Midbrain (tissue), 1 donor: Measurements from ENCODE around the gene CHMP4B.
"Not testable (repeated sequence)": the region's sequence is repeated elsewhere in the genome, so short reads cannot be mapped to it uniquely, and the experiment has no call there.

Experiments
- DNase-seq: peaks from one replicate; lab custom pipeline; 2025; lab: John Stamatoyannopoulos, UW

The CHMP4B gene

GRCh38 chr20:33789858-33790182 is 21.3 kb upstream of the CHMP4B start:
- no peak for DNase-seq

- DNase-seq, result no peak
These were observed 20.6 kb upstream of the CHMP4B start for GRCh38 chr20:33790566-33790965.

GRCh38 chr20:33791021-33791420 is 20.1 kb upstream of the CHMP4B start:
- no peak for DNase-seq

GRCh38 chr20:33791540-33791939 is 19.6 kb upstream of the CHMP4B start:
- no peak for DNase-seq

GRCh38 chr20:33791959-33792597 is 19.1 kb upstream of the CHMP4B start:
- DNase-seq, result no peak

- not testable (repeated sequence) for DNase-seq
These were observed 18.6 kb upstream of the CHMP4B start for GRCh38 chr20:33792598-33792989.

GRCh38 chr20:33793011-33793931 is 17.9 kb upstream of the CHMP4B start:
- no peak for DNase-seq

GRCh38 chr20:33796263-33796906 is 14.8 kb upstream of the CHMP4B start:
- no peak for DNase-seq

GRCh38 chr20:33796907-33797544 is 14.1 kb upstream of the CHMP4B start:
- DNase-seq, result no peak

GRCh38 chr20:33798444-33798843 is 12.7 kb upstream of the CHMP4B start:
- no peak for DNase-seq

GRCh38 chr20:33803921-33804337 is 7.2 kb upstream of the CHMP4B start:
- no peak for DNase-seq

GRCh38 chr20:33808388-33808787 is 2.8 kb upstream of the CHMP4B start:
- no peak for DNase-seq

GRCh38 chr20:33810259-33810658 is 889 bp upstream of the CHMP4B start:
- DNase-seq, result no peak

GRCh38 chr20:33811776-33812151 is 616 bp downstream of the CHMP4B start:
- no peak for DNase-seq

- DNase-seq, result no peak
These were observed 1.2 kb downstream of the CHMP4B start for GRCh38 chr20:33812152-33812849.

GRCh38 chr20:33812908-33813462 is 1.8 kb downstream of the CHMP4B start:
- DNase-seq, result no peak

GRCh38 chr20:33814238-33814712 is 3.1 kb downstream of the CHMP4B start:
- no peak for DNase-seq

GRCh38 chr20:33815671-33816070 is 4.5 kb downstream of the CHMP4B start:
- DNase-seq, result no peak

GRCh38 chr20:33816191-33816590 is 5.0 kb downstream of the CHMP4B start:
- DNase-seq, result no peak

GRCh38 chr20:33817411-33817810 is 6.3 kb downstream of the CHMP4B start:
- DNase-seq, result no peak

- no peak for DNase-seq
These were observed 8.3 kb downstream of the CHMP4B start for GRCh38 chr20:33819456-33819855.
